GM12865 (cell line): ENCODE data around the gene PTPA.
A peak's percentile ranks its signal among the peaks of the same experiment; 100 is the strongest.

Experiments used
- DNase-seq: peaks from one replicate; pipeline ENCODE4 v3.0.0; 2010; ENCODE audit warnings: low read depth
- H3K4me3 ChIP-seq: 2 replicates; pipeline ENCODE4 v1.5.1; 2011; ENCODE audit warnings: mild to moderate bottlenecking, low read depth, low read length, control low read depth
- CTCF ChIP-seq: IDR thresholded peaks from 2 replicates; pipeline ENCODE4 v1.5.1; 2011; ENCODE audit warnings: low read length, control low read depth, low read depth, inconsistent platforms; ENCODE audit not compliant: insufficient read depth; ENCODE audit errors: missing control alignments

PTPA gene

GRCh38 chr9:129141066-129142041 lies 30.1 kb downstream of the PTPA start:
- DNase-seq: peak; percentile 76
- peak overlapping the region; percentile 68 for H3K4me3 ChIP-seq

GRCh38 chr9:129142138-129142935 lies 31.1 kb downstream of the PTPA start:
- H3K4me3 ChIP-seq: no peak overlapping the region; the same call in 1 of the 2 replicates

More at GRCh38 chr9:129141066-129142041, 30.1 kb downstream of the PTPA start:
- no peak for TF ChIP-seq CTCF

GRCh38 chr9:129143031-129143927 lies 32.1 kb downstream of the PTPA start:
- H3K4me3 ChIP-seq: no peak overlapping the region
- TF ChIP-seq CTCF: peak; percentile 99
- peak; percentile 79 for DNase-seq

More at GRCh38 chr9:129142138-129142935, 31.1 kb downstream of the PTPA start:
- no peak for DNase-seq
- no peak for TF ChIP-seq CTCF

GRCh38 chr9:129145316-129145715 lies 34.1 kb downstream of the PTPA start:
- no peak for TF ChIP-seq CTCF
- H3K4me3 ChIP-seq: no peak overlapping the region
- no peak for DNase-seq

GRCh38 chr9:129145841-129146292 lies 34.7 kb downstream of the PTPA start:
- no peak for DNase-seq
- TF ChIP-seq CTCF: no peak
- H3K4me3 ChIP-seq: no peak overlapping the region

- TF ChIP-seq CTCF: no peak
- H3K4me3 ChIP-seq: no peak overlapping the region
- DNase-seq: no peak
Measured at GRCh38 chr9:129146441-129146941, 35.3 kb downstream of the PTPA start.
